GM18511 (cell line): Measurements from ENCODE around the gene HDAC3.
"Not testable (repeated sequence)": the region's sequence is repeated elsewhere in the genome, so short reads cannot be mapped to it uniquely, and the experiment has no call there.

Experiments
- ATAC-seq: cut with Tn5 transposase; IDR thresholded peaks from one replicate; pipeline ENCODE4 v1.9.1; 2021; ENCODE audit warnings: mild to moderate bottlenecking, moderate library complexity; ENCODE audit not compliant: unreplicated experiment

Gene HDAC3

DNA sequence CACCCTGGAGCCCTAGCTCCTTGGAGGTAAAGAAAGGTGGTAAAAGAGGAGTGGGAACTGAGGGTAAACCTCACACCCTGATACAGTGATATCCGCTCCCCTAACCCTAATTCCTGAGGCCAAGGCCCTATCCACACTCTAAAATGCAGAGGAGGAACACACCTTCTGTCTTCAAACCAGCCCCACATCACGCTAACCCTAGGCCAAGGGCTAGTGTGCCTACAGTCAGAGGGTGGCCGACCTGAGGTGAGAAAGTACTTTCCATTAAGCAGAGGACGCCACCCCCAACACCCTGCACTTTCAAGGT lies 590 bp downstream of the HDAC3 start:
- no peak for ATAC-seq

DNA sequence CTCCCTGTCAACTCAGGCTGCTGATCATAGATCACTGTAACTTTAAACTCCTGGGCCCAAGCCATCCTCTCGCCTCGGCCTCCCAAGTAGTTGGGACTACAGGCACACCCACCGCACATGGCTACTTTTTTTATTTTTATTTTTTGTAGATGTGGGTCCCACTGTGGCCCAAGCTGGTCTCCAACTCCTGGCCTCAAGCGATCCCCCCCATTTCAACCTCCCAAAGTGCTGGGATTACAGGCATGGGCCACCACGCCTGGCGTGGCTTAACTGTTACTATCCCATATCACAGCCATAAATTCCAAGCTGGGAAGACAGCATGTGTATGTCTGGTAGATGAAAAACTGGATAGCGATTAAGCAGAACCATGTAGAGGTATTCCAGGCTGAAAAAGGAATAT lies 1.0 kb downstream of the HDAC3 start:
- ATAC-seq: no peak

DNA sequence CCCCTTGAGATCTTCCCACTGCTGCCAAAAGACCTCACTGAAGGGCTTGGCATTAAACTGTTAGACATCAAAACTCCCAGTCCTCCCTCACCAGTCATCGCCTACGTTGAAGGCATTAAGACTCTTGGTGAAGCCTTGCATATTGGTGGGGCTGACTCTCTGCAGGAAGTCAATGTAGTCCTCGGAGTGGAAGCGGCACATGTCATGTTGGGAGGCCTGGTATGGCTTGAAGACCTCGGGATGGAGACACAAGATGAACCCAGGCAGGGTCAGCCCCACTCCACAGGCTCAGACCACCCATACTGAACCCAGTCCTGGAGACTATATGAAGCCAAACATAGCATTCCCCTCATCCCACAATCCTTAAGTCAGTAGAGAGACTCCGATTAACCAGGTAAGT lies 1.9 kb downstream of the HDAC3 start:
- no peak for ATAC-seq

DNA sequence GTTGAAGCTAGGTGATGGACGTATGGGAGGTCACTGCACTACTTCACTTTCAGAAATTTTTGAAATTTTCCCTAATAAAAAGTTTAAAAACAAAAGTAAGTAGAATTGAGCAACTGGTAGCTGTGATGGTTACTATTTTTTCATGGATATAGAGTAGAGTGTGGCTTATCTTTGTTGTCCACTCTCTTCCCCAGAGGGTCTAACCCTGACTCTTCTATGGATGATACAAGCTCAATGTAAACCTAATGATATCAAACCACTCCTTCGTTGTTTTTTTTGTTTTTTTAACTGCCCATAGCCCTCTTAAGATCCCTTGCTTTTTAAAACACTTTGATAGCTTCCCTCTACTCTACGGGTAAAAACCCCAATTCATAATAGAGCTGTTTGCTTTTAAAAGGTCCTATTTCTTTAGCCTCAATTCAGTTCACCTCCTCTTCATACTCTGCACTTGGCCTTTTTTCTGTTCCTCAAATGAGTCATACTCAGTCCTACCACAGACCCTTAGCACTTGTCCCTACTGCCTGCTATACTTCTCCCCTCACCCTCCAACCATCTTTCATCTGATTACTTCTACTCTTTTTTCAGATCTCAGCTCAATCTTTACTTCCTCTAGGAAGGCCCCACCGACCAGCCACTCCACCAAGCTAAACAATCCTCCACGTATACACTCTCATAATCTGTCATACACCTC lies 2.6 kb downstream of the HDAC3 start:
- peak; percentile 65 for ATAC-seq

DNA sequence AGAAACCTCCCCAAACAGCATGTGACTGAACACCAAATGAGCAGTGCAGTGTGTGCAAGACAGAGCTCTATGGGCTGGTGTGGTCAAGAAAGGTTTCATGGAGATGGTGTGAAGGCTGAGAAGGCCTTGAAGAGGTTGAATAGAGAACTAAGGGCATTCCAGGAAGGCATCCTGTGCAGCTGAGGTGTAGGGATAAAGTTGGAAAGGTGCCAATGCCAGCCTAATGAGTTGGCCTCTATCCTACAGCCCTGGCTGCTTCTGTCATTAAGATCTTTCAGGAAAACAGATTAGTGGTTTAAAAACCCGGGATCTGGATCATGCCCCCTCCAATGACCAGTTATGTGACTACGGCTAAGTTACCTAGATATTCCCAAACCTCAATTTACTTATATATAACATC lies 4.0 kb downstream of the HDAC3 start:
- ATAC-seq: no peak

DNA sequence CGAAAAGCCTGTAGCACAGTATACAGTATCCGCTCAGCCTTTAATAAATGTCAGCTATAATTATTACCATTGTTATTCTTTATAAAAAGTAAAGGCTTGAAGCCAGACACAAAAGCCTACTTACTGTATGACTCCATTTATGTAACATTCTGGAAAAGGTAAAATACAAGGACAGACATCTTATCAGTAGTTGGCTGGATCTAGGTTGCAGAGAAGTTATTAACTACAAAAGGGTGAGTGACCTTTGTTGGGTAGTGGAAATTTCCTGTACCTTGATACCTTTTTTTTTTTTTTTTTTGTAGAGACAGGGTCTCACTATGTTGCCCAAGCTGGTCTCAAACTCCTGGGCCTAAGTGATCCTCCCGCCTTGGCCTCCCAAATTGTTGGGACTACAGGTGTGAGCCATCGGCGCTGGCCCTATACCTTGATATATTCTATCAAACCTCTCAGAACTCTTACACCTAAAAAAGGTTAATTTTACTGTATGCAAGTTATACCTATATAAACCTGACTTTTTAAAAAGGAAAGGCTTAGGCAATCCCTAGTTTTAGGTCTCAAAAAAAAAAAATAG lies 6.0 kb downstream of the HDAC3 start:
- ATAC-seq: no peak

DNA sequence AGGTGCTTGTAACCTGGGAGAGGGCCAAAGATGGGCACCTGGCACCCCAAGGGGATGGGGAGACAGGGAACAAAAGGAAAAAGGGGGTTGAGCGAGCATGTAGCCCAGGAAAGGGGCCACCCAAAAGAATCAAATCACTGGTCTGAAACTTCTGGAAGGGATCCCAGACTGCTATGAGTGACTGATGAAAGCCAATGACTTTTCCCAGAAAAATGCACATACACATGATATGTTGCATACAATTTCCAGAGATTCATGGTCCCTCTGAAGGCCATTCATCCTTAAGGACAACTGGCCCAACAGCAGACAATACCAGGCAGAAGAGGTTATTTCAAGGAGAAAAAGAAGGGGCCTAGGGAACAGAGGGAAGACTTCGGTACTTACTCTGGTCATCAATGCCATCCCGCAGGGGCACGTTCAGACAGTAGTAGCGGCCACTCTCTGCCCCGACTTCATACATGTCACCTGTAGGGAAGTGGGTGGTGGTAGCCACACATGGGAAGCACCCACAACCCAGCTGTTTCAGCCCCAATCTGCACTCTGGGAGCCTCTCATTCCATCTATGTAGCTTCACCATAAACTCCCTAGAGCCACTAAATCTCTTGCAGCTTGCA lies 8.4 kb downstream of the HDAC3 start:
- no peak for ATAC-seq

DNA sequence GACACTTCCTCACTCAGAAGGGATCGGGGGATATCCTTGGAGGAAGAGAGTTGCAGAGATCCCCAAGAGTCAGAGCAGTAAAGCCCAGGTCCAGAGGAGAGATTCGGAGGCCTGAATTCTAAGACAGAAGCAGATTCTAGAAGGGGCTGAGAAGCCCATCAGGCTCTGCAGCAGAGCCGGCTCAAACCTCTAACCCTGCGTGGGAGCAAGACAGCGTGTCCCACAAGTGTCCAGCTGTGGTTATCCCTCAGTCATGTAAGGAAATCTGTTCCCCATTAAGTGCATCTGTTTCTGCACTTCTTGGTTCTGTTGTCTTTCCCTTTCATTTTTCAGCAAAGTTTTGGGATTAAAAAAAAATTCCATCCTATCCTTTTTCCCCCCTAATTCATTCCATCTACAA lies 13.0 kb downstream of the HDAC3 start:
- ATAC-seq: no peak

DNA sequence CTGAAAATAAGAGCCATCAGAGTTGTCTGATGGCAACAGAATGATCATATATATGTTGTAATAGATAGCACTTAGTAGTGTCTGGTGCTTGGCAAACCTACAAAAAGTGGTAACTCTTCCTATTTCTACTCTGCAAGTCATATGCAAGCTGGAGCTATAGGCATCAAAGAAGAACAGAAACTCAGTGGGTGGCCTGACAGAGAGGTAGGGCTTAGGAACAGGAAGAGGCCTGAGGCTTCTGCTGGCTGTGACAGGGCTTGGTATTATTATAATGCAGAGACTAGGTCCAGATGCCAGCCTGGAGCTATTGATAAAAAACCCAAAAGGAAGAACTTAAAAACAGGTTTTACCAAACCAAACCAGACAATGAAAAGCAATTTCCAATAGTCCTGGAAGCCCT lies 13.5 kb downstream of the HDAC3 start:
- peak; percentile 53 for ATAC-seq

DNA sequence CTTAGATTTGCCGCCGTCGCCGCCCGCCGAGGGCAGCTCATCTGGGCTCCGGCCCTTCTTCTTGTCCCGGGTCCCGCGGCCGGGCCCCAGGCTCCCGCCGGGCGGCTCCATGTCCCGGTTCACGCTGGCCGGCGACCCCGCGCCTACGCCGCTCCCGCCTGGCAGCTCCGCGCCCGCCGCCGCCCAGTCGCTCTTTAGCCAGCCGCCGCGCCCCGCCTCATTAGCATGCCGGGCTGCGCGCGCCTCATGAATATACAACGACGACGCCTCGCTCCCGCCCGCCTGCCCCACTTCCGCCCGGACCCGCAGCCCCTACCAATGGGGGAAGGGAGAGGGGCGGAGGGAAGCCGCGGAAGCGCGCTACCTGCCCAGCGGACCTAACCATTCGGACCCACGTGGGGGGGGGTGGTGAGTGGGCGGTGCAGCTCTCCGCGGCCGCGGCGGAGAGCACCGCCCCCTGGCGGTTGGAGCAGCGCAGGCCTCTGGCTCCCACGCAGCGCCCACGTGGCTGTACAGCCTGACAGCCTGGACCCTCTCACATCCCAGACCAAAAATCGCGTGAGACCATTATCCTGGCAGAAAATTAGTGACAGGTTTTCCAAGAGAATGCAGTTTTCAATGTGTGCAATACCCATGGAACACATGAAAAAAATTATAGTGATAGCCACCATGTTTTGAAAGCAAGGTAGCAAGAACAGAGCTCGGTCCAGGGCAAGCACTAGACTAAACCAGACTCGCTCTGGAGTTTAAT lies 17.7 kb downstream of the HDAC3 start, which contains the start of gene DIAPH1:
TSS of gene DIAPH1 (minus strand) at position 197 of the 751 bp plus-strand sequence. CDS start at position 111, 86 bp downstream.
- ATAC-seq: peak; percentile 84

DNA sequence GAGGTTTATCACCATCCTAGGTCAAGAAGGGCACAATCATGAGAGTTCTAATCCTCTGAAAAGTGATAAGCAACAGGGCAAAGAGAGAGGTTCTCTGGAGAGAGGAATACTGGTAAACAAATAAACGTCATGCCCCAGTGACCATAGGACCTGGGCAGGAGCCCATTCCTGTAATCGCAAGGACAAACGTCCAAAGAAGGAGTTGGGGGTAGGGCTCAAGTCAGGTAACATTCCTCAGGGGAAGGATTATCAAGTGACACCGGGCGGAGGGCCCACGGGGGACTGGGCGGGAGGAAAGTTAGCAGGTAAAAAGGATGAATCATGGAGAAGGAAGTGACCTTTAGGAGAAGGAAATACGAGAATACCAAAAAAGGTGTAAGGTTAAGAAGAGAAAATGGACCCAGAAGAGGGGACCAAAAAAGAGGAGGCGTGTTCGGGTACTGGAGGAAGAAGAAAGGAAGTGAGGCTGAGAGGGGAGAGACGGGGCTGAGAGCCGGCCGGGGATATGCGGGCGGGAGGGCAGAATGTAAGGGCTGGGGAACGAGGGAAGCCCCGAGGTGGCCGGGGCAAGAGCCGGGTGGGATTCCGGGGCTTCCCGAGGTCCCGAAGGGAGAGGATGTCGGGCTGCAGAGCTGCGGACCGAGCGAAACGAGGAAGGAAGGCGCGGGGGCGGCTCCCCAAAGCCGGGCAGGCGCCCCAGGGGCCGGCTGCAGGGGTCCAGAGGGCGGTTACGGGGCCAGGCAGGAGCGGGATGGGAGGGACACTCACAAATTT lies 18.4 kb downstream of the HDAC3 start:
- ATAC-seq: peak; percentile 41

DNA sequence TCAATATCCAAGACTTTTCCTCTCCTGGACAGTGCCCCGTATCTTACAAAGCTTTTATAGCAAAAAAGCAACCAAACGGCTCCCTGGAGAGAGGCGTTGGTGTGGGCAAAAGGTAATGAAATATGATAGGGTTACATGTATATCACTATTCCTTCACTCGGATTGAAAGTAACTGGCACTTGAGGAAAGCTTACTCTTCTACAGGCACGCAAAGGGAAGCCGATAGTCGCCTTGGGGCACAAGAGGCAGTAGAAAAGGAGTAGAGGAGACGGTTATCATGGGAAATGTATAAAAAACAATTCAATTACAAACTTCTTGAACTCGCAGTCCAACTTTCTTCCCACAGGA lies 19.0 kb downstream of the HDAC3 start:
- ATAC-seq: no peak

DNA sequence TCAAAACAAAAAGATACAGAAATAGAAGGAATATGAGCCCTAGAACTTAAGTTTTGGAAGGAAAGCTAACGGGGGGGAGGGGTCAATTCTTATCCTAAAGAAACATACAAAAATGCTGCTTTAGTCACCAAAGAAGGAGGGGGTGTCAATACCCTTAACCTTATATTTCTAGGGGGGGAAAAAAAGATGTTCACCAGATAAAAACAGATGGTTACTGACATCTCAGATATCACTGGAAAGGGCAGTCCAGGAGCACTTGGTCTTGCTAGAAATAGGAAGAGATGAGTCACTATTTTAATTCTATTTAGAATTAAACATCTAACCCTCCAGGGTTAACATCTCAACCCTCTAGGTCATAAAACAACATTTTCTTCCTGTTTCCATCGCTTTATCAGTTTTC lies 19.5 kb downstream of the HDAC3 start:
- no peak for ATAC-seq

DNA sequence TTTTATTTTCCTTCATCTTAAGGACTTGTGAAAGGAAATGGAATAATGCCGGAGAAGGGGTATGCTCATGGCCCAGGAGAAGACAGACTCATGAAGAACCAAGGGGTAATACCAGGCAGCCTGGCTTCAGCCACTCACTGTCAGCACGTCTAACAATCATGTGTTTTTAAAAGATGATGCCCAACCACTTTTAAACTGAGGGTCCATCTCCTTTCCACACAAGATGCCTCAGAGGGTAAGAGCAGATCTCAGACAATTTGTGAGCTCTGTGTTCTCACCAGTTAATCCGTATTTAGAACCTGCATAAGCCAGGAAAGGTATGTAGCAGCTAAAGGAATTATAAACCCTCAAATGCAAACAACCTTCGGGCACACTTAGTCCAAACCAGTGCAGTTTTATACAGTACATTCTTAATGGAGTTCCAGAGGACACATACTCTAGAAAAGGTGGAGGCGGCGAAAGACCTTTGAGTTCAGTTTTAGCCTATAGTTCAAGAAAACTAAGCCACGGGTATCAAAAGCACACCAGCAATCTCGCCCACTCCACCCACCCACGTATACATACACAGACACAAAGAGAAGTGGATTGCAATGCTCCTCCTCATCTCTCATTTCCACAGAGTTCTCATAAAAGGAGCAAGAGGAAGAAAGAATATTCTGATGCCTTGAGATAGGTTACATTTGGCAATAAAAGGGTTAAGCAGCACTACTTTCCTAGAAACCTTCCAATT lies 20.5 kb downstream of the HDAC3 start:
- ATAC-seq: no peak

DNA sequence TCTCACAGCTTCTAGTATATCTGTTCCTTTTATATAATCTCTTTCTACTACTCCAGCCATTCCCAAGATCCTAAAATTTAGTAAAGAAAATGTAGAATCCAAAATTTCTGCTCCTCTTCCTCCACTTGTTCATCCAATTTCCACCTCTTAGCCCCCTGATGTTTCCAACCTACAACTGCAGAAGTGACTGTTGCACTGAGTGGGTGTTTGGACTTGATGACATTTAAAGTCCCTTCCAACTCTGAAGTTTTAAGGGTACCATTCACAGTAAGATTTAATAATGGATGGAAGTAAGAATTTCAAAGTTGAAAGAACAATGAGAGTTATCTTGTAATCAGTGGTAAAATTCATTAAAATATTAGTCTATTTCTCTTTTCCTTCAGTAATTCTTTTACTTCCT lies 23.3 kb downstream of the HDAC3 start:
- no peak for ATAC-seq

DNA sequence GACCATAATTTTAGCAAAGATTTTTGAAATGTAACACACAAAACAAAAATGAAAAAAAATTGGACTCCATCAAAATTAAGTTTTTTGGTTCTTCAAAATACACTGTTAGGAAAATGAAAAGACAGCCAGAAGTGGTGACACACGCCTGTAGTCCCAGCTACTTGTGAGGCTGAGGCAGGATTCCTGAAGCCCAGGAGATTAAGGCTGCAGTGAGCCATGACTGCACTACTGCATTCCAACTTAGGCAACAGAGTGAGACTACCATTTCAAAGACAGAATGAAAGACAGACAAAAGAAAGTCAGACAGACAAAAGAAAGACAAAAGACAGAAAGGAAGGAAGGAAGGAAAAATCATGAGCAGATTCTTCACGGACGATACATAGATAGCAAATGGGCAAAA lies 25.4 kb downstream of the HDAC3 start:
- ATAC-seq: no peak

DNA sequence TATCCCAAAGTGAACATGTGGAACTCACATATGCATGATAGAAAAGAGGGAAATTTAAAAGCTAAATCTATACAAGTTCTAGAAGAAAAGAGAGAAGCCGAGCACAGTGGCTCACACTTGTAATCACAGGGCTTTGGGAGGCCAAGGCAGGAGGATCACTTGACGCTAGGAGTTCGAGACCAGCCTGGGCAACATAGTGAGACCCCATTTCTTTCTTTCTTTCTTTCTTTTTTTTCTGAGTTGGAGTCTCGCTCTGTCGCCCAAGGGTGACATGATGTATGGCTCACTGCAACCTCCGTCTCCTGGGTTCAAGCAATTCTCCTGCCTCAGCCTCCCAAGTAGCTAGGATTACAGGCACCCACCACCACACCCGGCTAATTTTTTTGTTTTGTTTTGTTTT lies 26.7 kb downstream of the HDAC3 start:
- ATAC-seq: not testable (repeated sequence)

DNA sequence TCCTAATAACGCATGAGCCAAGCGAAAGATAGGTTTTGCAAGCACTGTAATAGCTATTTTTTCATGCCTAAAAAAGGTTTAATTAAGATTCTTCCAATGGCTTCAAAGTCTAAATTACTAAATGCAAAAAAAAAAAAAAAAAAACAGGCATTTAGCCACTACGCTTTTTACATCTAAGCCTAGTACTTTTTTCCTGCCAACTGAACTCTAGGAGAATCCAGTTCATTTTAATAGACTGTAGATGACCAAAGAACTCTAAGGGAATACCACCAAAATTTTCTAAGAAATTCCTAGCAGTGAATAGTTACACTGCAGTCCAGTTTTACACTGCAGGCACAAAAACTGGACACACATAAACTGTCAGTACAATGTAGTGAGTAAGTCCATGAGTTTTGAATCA lies 27.6 kb downstream of the HDAC3 start:
- no peak for ATAC-seq

DNA sequence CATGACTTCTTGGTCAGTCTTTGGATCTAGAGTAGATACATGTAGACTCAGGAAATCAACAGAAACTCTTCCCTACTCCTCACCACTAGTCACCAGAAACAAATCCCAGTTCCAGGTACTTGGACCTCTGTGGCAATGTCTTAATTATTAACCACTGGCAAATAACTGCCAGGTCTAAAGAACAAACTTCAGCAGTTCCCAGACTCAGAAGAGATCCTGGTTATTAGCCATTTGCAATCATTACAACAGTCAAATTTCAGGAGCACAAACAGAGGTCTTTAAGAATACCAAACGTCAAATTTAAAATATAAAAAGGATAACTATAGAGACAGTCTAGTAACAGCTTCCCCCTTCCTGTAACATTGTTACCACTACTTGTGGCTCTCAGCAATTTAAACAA lies 28.1 kb downstream of the HDAC3 start:
- no peak for ATAC-seq

DNA sequence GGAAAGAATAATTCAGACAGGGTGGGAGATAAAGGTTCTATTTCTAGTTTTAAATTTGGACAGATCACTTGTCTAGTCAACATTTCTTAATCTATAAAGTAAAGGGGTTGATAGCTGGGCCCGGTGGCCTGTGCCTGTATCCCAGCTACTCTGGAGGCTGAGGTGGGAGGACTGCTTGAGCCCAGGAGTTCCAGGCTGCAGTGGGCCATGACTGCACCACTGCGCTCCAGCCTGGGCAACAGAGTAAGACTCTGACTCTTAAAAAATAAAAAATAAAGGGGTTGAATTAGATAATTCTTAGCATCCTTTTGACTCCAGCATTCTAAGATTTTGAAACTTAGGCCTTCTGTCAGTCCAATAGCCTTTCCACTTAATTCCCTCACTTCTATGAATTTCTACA lies 28.6 kb downstream of the HDAC3 start:
- ATAC-seq: no peak
